OCI-LY1 (cell line): ENCODE data around the gene KRTAP10-5.

ENCODE experiments used
- H2AFZ ChIP-seq: fragments of 200-600 bp; sonication (generic), shearing (Covaris generic); 2 replicates; pipeline ENCODE4 v1.6.0; 2014; ENCODE audit warnings: antibody characterized with exemption, mild to moderate bottlenecking, low read length
- H3F3A ChIP-seq: fragments of 200-600 bp; sonication (generic), shearing (Covaris generic); 2 replicates; pipeline ENCODE4 v1.6.0; 2014; ENCODE audit warnings: mild to moderate bottlenecking, antibody characterized with exemption, low read length, moderate library complexity; ENCODE audit not compliant: insufficient read depth
- H3K27ac ChIP-seq: fragments of 200-600 bp; sonication (generic); 2 replicates; pipeline ENCODE4 v1.5.1; 2014; ENCODE audit warnings: low read length, mixed run types, mild to moderate bottlenecking, low read depth; ENCODE audit not compliant: poor library complexity, severe bottlenecking
- H3K27me3 ChIP-seq: fragments of 200-600 bp; sonication (generic); 2 replicates; pipeline ENCODE4 v1.6.0; 2014; ENCODE audit warnings: antibody characterized with exemption, mild to moderate bottlenecking, low read length, moderate library complexity; ENCODE audit not compliant: insufficient read depth
- H3K36me3 ChIP-seq: fragments of 200-600 bp; sonication (generic); 2 replicates; pipeline ENCODE4 v1.6.1; 2014; ENCODE audit warnings: mild to moderate bottlenecking, antibody characterized with exemption, low read length, moderate library complexity, mixed read lengths; ENCODE audit not compliant: insufficient read depth
- H3K4me1 ChIP-seq: fragments of 200-600 bp; sonication (generic); 2 replicates; pipeline ENCODE4 v1.5.1; 2014; ENCODE audit warnings: mild to moderate bottlenecking, low read length, moderate library complexity; ENCODE audit not compliant: insufficient read depth, severe bottlenecking
- H3K4me2 ChIP-seq: fragments of 200-600 bp; sonication (generic), shearing (Covaris generic); 2 replicates; pipeline ENCODE4 v1.6.1; 2014; ENCODE audit warnings: low read length
- H3K4me3 ChIP-seq: fragments of 200-600 bp; sonication (generic); 2 replicates; pipeline ENCODE4 v1.5.1; 2014; ENCODE audit warnings: low read length, low read depth, mild to moderate bottlenecking, mixed read lengths; ENCODE audit not compliant: poor library complexity, severe bottlenecking
- H3K79me2 ChIP-seq: fragments of 200-600 bp; shearing (Covaris generic); 2 replicates; pipeline ENCODE4 v1.6.1; 2016; ENCODE audit warnings: mixed run types, low read length, mixed read lengths; ENCODE audit not compliant: insufficient read depth
- H3K9ac ChIP-seq: fragments of 200-600 bp; sonication (generic), shearing (Covaris generic); 2 replicates; pipeline ENCODE4 v1.6.1; 2014; ENCODE audit warnings: mild to moderate bottlenecking, low read length, mixed read lengths
- H3K9me2 ChIP-seq: fragments of 200-600 bp; sonication (generic), shearing (Covaris generic); 2 replicates; pipeline ENCODE4 v1.6.1; 2014; ENCODE audit warnings: low read depth, mild to moderate bottlenecking, low read length, mixed read lengths
- H3K9me3 ChIP-seq: fragments of 200-600 bp; shearing (Covaris generic); 2 replicates; pipeline ENCODE4 v1.6.1; 2014; ENCODE audit warnings: low read length, mixed read lengths
- H4K20me1 ChIP-seq: fragments of 200-600 bp; sonication (generic), shearing (Covaris generic); 2 replicates; pipeline ENCODE4 v1.6.0; 2016; ENCODE audit warnings: mild to moderate bottlenecking, low read length; ENCODE audit not compliant: insufficient read depth
- CTCF ChIP-seq: fragments of 200-600 bp; sonication (generic), shearing (Covaris generic); IDR thresholded peaks from 2 replicates; pipeline ENCODE4 v1.5.1; 2017; ENCODE audit warnings: mild to moderate bottlenecking, antibody characterized with exemption, low read length, moderate library complexity, mixed read lengths
- EZH2 ChIP-seq: fragments of 200-600 bp; sonication (generic), shearing (Covaris generic); IDR thresholded peaks from 2 replicates; pipeline ENCODE4 v1.8.0; 2017; ENCODE audit warnings: borderline replicate concordance, mixed run types, mild to moderate bottlenecking, antibody characterized with exemption, low read length, moderate library complexity, mixed read lengths

Gene KRTAP10-5

GRCh38 chr21:44599264-44600029 lies 19.0 kb upstream of the KRTAP10-5 start:
- no peak overlapping the region for H3K27ac ChIP-seq
- H2AFZ ChIP-seq = no peak overlapping the region
- TF ChIP-seq CTCF (no peak), EZH2 (no peak)
- no peak overlapping the region for H3K4me2 ChIP-seq
- no peaks in the 10 kb centered on the region for H3K36me3 ChIP-seq
- no peaks in the 10 kb centered on the region for H4K20me1 ChIP-seq
- H3K4me3 ChIP-seq = no peak overlapping the region
- no peak overlapping the region for H3K9ac ChIP-seq
- H3K79me2 ChIP-seq = no peaks in the 10 kb centered on the region
- H3F3A ChIP-seq = no peaks in the 10 kb centered on the region
- no peaks in the 10 kb centered on the region for H3K9me2 ChIP-seq
- no peaks in the 10 kb centered on the region for H3K27me3 ChIP-seq
- no peaks in the 10 kb centered on the region for H3K9me3 ChIP-seq
- H3K4me1 ChIP-seq = no peaks in the 10 kb centered on the region

- no peak overlapping the region for H3K4me3 ChIP-seq
- H2AFZ ChIP-seq = no peak overlapping the region
- no peaks in the 10 kb centered on the region for H3K4me1 ChIP-seq
- H3F3A ChIP-seq = no peaks in the 10 kb centered on the region
- no peak overlapping the region for H3K27ac ChIP-seq
- no peaks in the 10 kb centered on the region for H3K27me3 ChIP-seq
- H4K20me1 ChIP-seq = no peaks in the 10 kb centered on the region
- TF ChIP-seq CTCF (no peak), EZH2 (no peak)
- H3K9me2 ChIP-seq = no peaks in the 10 kb centered on the region
- no peaks in the 10 kb centered on the region for H3K79me2 ChIP-seq
- H3K9ac ChIP-seq = no peak overlapping the region
- H3K9me3 ChIP-seq = no peaks in the 10 kb centered on the region
- no peak overlapping the region for H3K4me2 ChIP-seq
- no peaks in the 10 kb centered on the region for H3K36me3 ChIP-seq
These were observed 17.7 kb upstream of the KRTAP10-5 start for GRCh38 chr21:44598061-44598460.

- Histone ChIP-seq H3K36me3 (no peaks in the 10 kb centered on the region), H3K4me3 (no peak overlapping the region), H2AFZ (no peak overlapping the region), H3K4me1 (no peaks in the 10 kb centered on the region), H4K20me1 (no peaks in the 10 kb centered on the region), H3K27me3 (no peaks in the 10 kb centered on the region), H3K27ac (no peak overlapping the region), H3F3A (no peaks in the 10 kb centered on the region), H3K79me2 (no peaks in the 10 kb centered on the region), H3K4me2 (no peak overlapping the region), H3K9ac (no peak overlapping the region), H3K9me3 (no peaks in the 10 kb centered on the region), H3K9me2 (no peaks in the 10 kb centered on the region)
- TF ChIP-seq EZH2 (no peak), CTCF (no peak)
These were observed 15.8 kb upstream of the KRTAP10-5 start for GRCh38 chr21:44596068-44596725.
